ENCODE results near the gene TOX2. TPM values are rescaled to one million over a fixed set of nuclear protein-coding genes. Genes with fewer than 3 reads are reported as not detected.
A peak's percentile ranks its signal among the peaks of the same experiment; 100 is the strongest.

TOX2 gene
- total and polyA plus RNA-seq, 2 of the 4 experiments (the other 2 are of a cell fraction) = 1.3 to 17.5 TPM

- Histone ChIP-seq H3K56ac (ENCODE audit: extremely low read depth, insufficient read depth, low read length) (no peak overlapping the region), H2BK20ac (ENCODE audit: low read depth, low read length) (no peak overlapping the region), H3K27me3 (ENCODE audit: control insufficient read depth, insufficient read depth, low read length) (no peaks in the 10 kb centered on the region), H3K27ac (ENCODE audit: insufficient read depth, low read length) (no peak overlapping the region), H3K4ac (ENCODE audit: low read depth, low read length) (no peak overlapping the region), H3K36me3 (ENCODE audit: control insufficient read depth, insufficient read depth, low read length) (no peaks in the 10 kb centered on the region; the same call in 1 of the 2 replicates), H2BK5ac (ENCODE audit: low read depth, low read length, poor library complexity, severe bottlenecking) (no peak overlapping the region), H3K79me1 (ENCODE audit: low read depth in 1 of 2, low read length in 2 of 2) (peaks cover 17 to 76% of the 10 kb centered on the region in 2 experiments; a peak in 3 of 4 replicates), H4K20me1 (ENCODE audit: insufficient read depth, low read length) (peaks cover 16% of the 10 kb centered on the region; the same call in 1 of the 2 replicates), H4K5ac (ENCODE audit: low read depth, low read length) (no peak overlapping the region), H3K4me2 (ENCODE audit: low read depth, low read length) (no peak overlapping the region), H3K18ac (ENCODE audit: low read depth, low read length) (no peak overlapping the region), H2AK5ac (ENCODE audit: low read depth, low read length) (no peak overlapping the region), H2BK15ac (ENCODE audit: low read depth, low read length) (no peak overlapping the region), H3K4me3 (ENCODE audit: insufficient read depth, low read depth, low read length) (no peak overlapping the region), H4K8ac (ENCODE audit: low read depth in 2 of 2, low read length in 2 of 2) (no peak overlapping the region), H3K23ac (ENCODE audit: low read depth, low read length) (no peak overlapping the region), H2BK120ac (ENCODE audit: low read depth, low read length) (no peak overlapping the region), H3K4me1 (ENCODE audit: control insufficient read depth, insufficient read depth, low read length) (peaks cover 19% of the 10 kb centered on the region), H4K91ac (ENCODE audit: insufficient read depth, low read depth, low read length) (no peak overlapping the region), H3K9me3 (ENCODE audit: control insufficient read depth, insufficient read depth, low read length) (no peaks in the 10 kb centered on the region), H3K14ac (replicated peaks; ENCODE audit: low read depth, low read length) (0 out of 2 replicates have a peak overlapping the region, but pooled peaks have one; percentile 18), H2AK9ac (replicated peaks; ENCODE audit: low read depth, low read length, poor library complexity) (no peak overlapping the region), H2AFZ (replicated peaks; ENCODE audit: low read length, poor library complexity) (no peak overlapping the region), H3K9ac (ENCODE audit: low read depth, low read length) (no peak overlapping the region), H3K9me1 (ENCODE audit: insufficient read depth, low read length) (peaks cover 27% of the 10 kb centered on the region)
- ChIA-PET POLR2A (ENCODE audit: unreplicated experiment) (no interaction called here), CTCF (no interaction called here)
- TF ChIP-seq RAD21 (IDR thresholded peaks at IDR 0.05; ENCODE audit: low read length) (no peak), BHLHE40 (IDR thresholded peaks at IDR 0.05; ENCODE audit: low read depth, low read length) (no peak), MXI1 (IDR thresholded peaks at IDR 0.05; ENCODE audit: borderline replicate concordance, low read depth, low read length) (no peak), MAFK (IDR thresholded peaks at IDR 0.05; ENCODE audit: low read depth, low read length) (no peak), CHD1 (IDR thresholded peaks at IDR 0.05; ENCODE audit: low read depth, low read length) (no peak), ELK1 (IDR thresholded peaks at IDR 0.05; ENCODE audit: borderline replicate concordance, low read depth, low read length) (no peak), FOS (IDR thresholded peaks at IDR 0.05; ENCODE audit: low read depth, low read length) (no peak), CEBPB (IDR thresholded peaks at IDR 0.05; ENCODE audit: low read depth, low read length) (no peak), USF2 (IDR thresholded peaks at IDR 0.05; ENCODE audit: low read depth, low read length) (no peak), RFX5 (IDR thresholded peaks at IDR 0.05; ENCODE audit: low read depth, low read length) (no peak)
- in situ Hi-C loops (cut with MboI; ENCODE audit: low sequenced_read_pairs) = no loop called here
- no TSS peak for BruUV-seq (replicated peaks)
- intact Hi-C loops (cut with micrococcal nuclease) = no loop called here
- ATAC-seq (ENCODE audit: low read depth) (no peak), DNase-seq (no peak)
- dilution Hi-C loops (cut with HindIII; ENCODE audit: low sequenced_read_pairs, unreplicated experiment) = no loop called here
- WGBS, 2 experiments (ENCODE audit: extremely low coverage in 2 of 2, insufficient read length in 1 of 2) = 100% methylated on average over 1 of the region's 2 CpGs; no CpG with 5 or more reads in 1 of the 2 experiments
Measured at GRCh38 chr20:44022464-44022863, 107.8 kb downstream of the TOX2 start.

All from IMR-90 (cell line).